Endothelial cell of umbilical vein (primary cell): Measurements from ENCODE around the gene EPB41L1.

Experiments
- EZH2 ChIP-seq: IDR thresholded peaks from 2 replicates; pipeline ENCODE4 v1.6.1; 2012; ENCODE audit warnings: borderline replicate concordance, low read depth, mild to moderate bottlenecking, moderate library complexity, low read length, inconsistent platforms; ENCODE audit not compliant: severe bottlenecking
- FOS ChIP-seq: IDR thresholded peaks from 2 replicates; pipeline ENCODE4 v1.6.1; 2011; ENCODE audit warnings: mild to moderate bottlenecking, low read length, moderate library complexity, borderline replicate concordance; ENCODE audit not compliant: insufficient read depth
- GATA2 ChIP-seq: IDR thresholded peaks from 2 replicates; pipeline ENCODE4 v1.7.0; 2011; ENCODE audit warnings: low read depth, mild to moderate bottlenecking, moderate library complexity, mixed read lengths, low read length; ENCODE audit not compliant: insufficient read length, insufficient read depth
- JUN ChIP-seq: IDR thresholded peaks from 2 replicates; pipeline ENCODE4 v1.6.1; 2011; ENCODE audit warnings: borderline replicate concordance, low read depth; ENCODE audit not compliant: insufficient read length, insufficient read depth
- MYC ChIP-seq: IDR thresholded peaks from one replicate; pipeline ENCODE4 v1.6.1; 2011; ENCODE audit warnings: mild to moderate bottlenecking, low read depth, low read length
- POLR2A ChIP-seq: IDR thresholded peaks from 2 replicates; pipeline ENCODE4 v1.6.1; 2012; ENCODE audit warnings: low read depth, mild to moderate bottlenecking, control low read depth, low read length
- POLR2AphosphoS5 ChIP-seq: IDR thresholded peaks from 2 replicates; pipeline ENCODE4 v1.6.1; 2012; ENCODE audit warnings: low read depth, mild to moderate bottlenecking, control low read depth, low read length, moderate library complexity; ENCODE audit not compliant: insufficient read depth
- TF ChIP-seq, protein P1 (sequence below), 2 donors: IDR thresholded peaks; 1 replicate in 1 of 2; 2 replicates in 1 of 2; pipeline ENCODE4 v1.5.1; 2011; ENCODE audit warnings: low read length in 2 of 2, mild to moderate bottlenecking in 2 of 2, moderate library complexity in 2 of 2, control low read depth in 1 of 2, inconsistent platforms in 1 of 2, low read depth in 1 of 2; ENCODE audit not compliant: insufficient read depth in 1 of 2; ENCODE audit errors: extremely low read depth in 1 of 2
- TF ChIP-seq, protein P2 (sequence below): IDR thresholded peaks from 2 replicates; pipeline ENCODE4 v1.6.1; 2011; ENCODE audit not compliant: insufficient read depth, insufficient read length

GRCh38 chr20:36105711-36106226, 48.8 kb upstream of the EPB41L1 start:
- TF ChIP-seq, protein P1, sequence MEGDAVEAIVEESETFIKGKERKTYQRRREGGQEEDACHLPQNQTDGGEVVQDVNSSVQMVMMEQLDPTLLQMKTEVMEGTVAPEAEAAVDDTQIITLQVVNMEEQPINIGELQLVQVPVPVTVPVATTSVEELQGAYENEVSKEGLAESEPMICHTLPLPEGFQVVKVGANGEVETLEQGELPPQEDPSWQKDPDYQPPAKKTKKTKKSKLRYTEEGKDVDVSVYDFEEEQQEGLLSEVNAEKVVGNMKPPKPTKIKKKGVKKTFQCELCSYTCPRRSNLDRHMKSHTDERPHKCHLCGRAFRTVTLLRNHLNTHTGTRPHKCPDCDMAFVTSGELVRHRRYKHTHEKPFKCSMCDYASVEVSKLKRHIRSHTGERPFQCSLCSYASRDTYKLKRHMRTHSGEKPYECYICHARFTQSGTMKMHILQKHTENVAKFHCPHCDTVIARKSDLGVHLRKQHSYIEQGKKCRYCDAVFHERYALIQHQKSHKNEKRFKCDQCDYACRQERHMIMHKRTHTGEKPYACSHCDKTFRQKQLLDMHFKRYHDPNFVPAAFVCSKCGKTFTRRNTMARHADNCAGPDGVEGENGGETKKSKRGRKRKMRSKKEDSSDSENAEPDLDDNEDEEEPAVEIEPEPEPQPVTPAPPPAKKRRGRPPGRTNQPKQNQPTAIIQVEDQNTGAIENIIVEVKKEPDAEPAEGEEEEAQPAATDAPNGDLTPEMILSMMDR (IDR thresholded peaks at IDR 0.05; ENCODE audit: extremely low read depth in 1 of 2, insufficient read depth in 1 of 2, low read depth in 1 of 2, low read length in 2 of 2): no peak
- TF ChIP-seq POLR2AphosphoS5: no peak
- TF ChIP-seq MYC: no peak
- TF ChIP-seq POLR2A: no peak
- TF ChIP-seq, protein P2, sequence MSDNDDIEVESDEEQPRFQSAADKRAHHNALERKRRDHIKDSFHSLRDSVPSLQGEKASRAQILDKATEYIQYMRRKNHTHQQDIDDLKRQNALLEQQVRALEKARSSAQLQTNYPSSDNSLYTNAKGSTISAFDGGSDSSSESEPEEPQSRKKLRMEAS: no peak
- TF ChIP-seq EZH2: no peak
- TF ChIP-seq JUN: no peak
- no peak for TF ChIP-seq FOS
- TF ChIP-seq GATA2: no peak
